ENCODE data around the gene ADAMTSL3.

GRCh38 chr15:83887961-83888360 is 234.0 kb downstream of the ADAMTSL3 start:
- TF ChIP-seq CTCF (conservative IDR thresholded peaks at IDR 0.05) (no peak), ZFX (IDR thresholded peaks at IDR 0.05) (no peak)

Measured in C4-2B (cell line).